HepG2 (cell line): ENCODE results near the gene DAAM1. TPM values are rescaled to one million over a fixed set of nuclear protein-coding genes. Genes with fewer than 3 reads are reported as not detected.

Source experiments
- BCL6 ChIP-seq: IDR thresholded peaks from 2 replicates; pipeline ENCODE4 v1.6.1; 2016; ENCODE audit warnings: missing genetic modification reagents, missing compliant biosample characterization
- FOXA1 ChIP-seq, 2 experiments: fragments of 450-650 bp in 1 of 2; sonication (generic) in 1 of 2; formaldehyde crosslinking in 1 of 2; IDR thresholded peaks; 2 replicates each; pipeline versions ENCODE4 v1.4.0 to v1.6.1; 2016 to 2020; ENCODE audit warnings: missing genetic modification reagents in 1 of 2
- GABPA ChIP-seq, 2 experiments: IDR thresholded peaks; 2 replicates each; pipeline ENCODE4 v1.6.1; 2011 to 2016; ENCODE audit warnings: low read depth in 2 of 2, low read length in 1 of 2, missing biosample characterization in 1 of 2, missing genetic modification characterization in 1 of 2
- HNF4A ChIP-seq: sonication (generic); formaldehyde crosslinking; IDR thresholded peaks from 2 replicates; pipeline ENCODE4 v1.4.0; 2020; ENCODE audit warnings: missing genetic modification reagents
- ISL2 ChIP-seq: sonication (generic); formaldehyde crosslinking; IDR thresholded peaks from 2 replicates; pipeline ENCODE4 v1.5.0; 2020; ENCODE audit warnings: missing genetic modification reagents
- NFKB2 ChIP-seq: sonication (generic); formaldehyde crosslinking; IDR thresholded peaks from 2 replicates; pipeline ENCODE4 v1.4.0; 2020; ENCODE audit warnings: missing genetic modification reagents, borderline replicate concordance
- SAP130 ChIP-seq: IDR thresholded peaks from 2 replicates; pipeline ENCODE4 v1.6.1; 2016; ENCODE audit warnings: low read depth
- SIN3A ChIP-seq: IDR thresholded peaks from 2 replicates; pipeline ENCODE4 v1.6.1; 2011; ENCODE audit warnings: low read depth, mild to moderate bottlenecking, control low read depth, low read length, borderline replicate concordance
- SIX1 ChIP-seq: sonication (generic); formaldehyde crosslinking; IDR thresholded peaks from 2 replicates; pipeline ENCODE4 v1.4.0; 2020; ENCODE audit warnings: missing genetic modification reagents, borderline replicate concordance
- SOX5 ChIP-seq: IDR thresholded peaks from 2 replicates; pipeline ENCODE4 v1.6.1; 2016; ENCODE audit warnings: borderline replicate concordance
- TCF7L2 ChIP-seq: IDR thresholded peaks from 2 replicates; pipeline ENCODE4 v1.6.1; 2011; ENCODE audit warnings: mild to moderate bottlenecking, low read depth, low read length, moderate library complexity
- XRCC5 ChIP-seq: fragments of 200-400 bp; formaldehyde crosslinking; optimal IDR thresholded peaks from 2 replicates; pipeline ENCODE3; 2017; ENCODE audit warnings: mild to moderate bottlenecking, low read length
- ZNF207 ChIP-seq: fragments of 450-650 bp; IDR thresholded peaks from 2 replicates; pipeline ENCODE4 v1.6.1; 2016; ENCODE audit warnings: antibody characterized with exemption, borderline replicate concordance
- ZNF292 ChIP-seq: sonication (generic); formaldehyde crosslinking; IDR thresholded peaks from 2 replicates; pipeline ENCODE4 v1.8.1; 2022; ENCODE audit warnings: mild to moderate bottlenecking, low read depth, missing genetic modification reagents, borderline replicate concordance
- ZNF609 ChIP-seq: sonication (generic); formaldehyde crosslinking; IDR thresholded peaks from 2 replicates; pipeline ENCODE4 v1.4.0; 2020; ENCODE audit warnings: mild to moderate bottlenecking, missing genetic modification reagents, borderline replicate concordance
- ZNF766 ChIP-seq: sonication (generic); formaldehyde crosslinking; IDR thresholded peaks from 2 replicates; pipeline ENCODE4 v1.5.0; 2020; ENCODE audit warnings: missing genetic modification reagents, borderline replicate concordance
- ZSCAN29 ChIP-seq: sonication (generic); formaldehyde crosslinking; conservative IDR thresholded peaks from 2 replicates; pipeline ENCODE4 v1.4.0; 2020; ENCODE audit warnings: mild to moderate bottlenecking, missing genetic modification reagents
- polyA plus RNA-seq, 8 experiments: library from polyadenylated mRNA; depleted of rRNA in 3 of 8; stranded (reverse) in 7 of 8; unstranded in 1 of 8; fragments of >200 nt; fragmentation: Illumina TruSeq in 4 of 8; extraction: Trizol in 4 of 8; gene quantifications; 2 replicates each; pipeline versions ENCODE4 v1.2.1 to v1.2.3, GENCODE V29; 2011 to 2016; ENCODE audit warnings: low read depth in 4 of 8, missing spikeins in 1 of 8, mixed read lengths in 1 of 8; ENCODE audit not compliant: insufficient read depth in 1 of 8
- total RNA-seq, 5 experiments: library from RNA; depleted of rRNA; stranded (reverse); fragments of >200 nt; fragmentation: Illumina TruSeq; extraction: Trizol; gene quantifications; 2 replicates each; pipeline ENCODE4 v1.2.3, GENCODE V29; 2016; ENCODE audit warnings: low read depth in 1 of 5
- TF ChIP-seq, protein P1 (sequence below): sonication (generic); formaldehyde crosslinking; IDR thresholded peaks from 2 replicates; pipeline ENCODE4 v1.5.1; 2020; ENCODE audit warnings: mild to moderate bottlenecking, missing genetic modification reagents, borderline replicate concordance

The DAAM1 gene
- total and polyA plus RNA-seq, 2 of the 13 experiments (the other 11 are each of a cell fraction or from before 2014, with no cell fraction given), result 10.9 to 24.5 TPM

DNA sequence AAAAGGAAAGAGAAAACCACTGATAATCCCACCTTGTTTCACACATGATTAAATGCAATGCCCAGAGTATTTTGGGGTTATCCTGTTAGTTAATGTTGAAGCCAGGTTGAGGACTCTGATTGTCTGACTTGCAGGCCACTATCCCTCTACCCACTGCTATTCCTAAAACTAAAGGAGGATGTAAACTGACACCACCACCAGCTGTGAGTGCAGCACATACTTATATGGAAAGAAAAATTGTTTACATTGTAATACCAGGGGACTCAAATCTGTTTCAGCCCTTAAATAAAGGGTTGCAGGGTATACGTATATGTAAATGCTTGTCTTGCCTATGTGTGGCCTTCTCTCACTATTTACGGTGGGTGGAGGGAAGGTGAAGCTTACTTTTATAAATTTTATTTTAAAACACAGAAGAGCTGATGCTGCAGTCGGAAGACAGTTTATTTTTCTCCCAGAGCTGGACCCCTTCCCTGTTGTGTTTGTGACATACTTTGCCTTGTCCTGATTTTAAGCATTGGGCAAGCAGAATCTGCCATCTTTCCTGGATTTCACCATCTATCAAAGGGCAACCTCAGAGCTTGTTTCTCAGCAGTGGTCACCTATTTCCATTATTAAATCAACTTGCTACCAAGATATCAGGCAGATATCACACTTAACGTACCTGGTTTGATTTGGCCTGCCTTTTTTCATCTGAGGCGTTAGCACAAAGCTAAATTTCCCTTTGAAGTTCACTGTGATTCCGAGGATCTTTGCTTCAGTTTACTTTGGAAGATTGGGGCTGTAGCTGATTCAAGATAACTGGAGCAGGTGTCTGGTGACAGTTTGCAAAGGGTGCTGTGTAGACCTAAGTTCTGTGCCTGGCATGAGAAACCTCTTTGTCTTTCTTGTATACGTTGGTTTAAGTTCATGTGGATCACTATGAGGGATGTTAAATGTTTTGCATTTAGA, 25.2 kb downstream of the DAAM1 start (continued):
- TF ChIP-seq, protein P1, sequence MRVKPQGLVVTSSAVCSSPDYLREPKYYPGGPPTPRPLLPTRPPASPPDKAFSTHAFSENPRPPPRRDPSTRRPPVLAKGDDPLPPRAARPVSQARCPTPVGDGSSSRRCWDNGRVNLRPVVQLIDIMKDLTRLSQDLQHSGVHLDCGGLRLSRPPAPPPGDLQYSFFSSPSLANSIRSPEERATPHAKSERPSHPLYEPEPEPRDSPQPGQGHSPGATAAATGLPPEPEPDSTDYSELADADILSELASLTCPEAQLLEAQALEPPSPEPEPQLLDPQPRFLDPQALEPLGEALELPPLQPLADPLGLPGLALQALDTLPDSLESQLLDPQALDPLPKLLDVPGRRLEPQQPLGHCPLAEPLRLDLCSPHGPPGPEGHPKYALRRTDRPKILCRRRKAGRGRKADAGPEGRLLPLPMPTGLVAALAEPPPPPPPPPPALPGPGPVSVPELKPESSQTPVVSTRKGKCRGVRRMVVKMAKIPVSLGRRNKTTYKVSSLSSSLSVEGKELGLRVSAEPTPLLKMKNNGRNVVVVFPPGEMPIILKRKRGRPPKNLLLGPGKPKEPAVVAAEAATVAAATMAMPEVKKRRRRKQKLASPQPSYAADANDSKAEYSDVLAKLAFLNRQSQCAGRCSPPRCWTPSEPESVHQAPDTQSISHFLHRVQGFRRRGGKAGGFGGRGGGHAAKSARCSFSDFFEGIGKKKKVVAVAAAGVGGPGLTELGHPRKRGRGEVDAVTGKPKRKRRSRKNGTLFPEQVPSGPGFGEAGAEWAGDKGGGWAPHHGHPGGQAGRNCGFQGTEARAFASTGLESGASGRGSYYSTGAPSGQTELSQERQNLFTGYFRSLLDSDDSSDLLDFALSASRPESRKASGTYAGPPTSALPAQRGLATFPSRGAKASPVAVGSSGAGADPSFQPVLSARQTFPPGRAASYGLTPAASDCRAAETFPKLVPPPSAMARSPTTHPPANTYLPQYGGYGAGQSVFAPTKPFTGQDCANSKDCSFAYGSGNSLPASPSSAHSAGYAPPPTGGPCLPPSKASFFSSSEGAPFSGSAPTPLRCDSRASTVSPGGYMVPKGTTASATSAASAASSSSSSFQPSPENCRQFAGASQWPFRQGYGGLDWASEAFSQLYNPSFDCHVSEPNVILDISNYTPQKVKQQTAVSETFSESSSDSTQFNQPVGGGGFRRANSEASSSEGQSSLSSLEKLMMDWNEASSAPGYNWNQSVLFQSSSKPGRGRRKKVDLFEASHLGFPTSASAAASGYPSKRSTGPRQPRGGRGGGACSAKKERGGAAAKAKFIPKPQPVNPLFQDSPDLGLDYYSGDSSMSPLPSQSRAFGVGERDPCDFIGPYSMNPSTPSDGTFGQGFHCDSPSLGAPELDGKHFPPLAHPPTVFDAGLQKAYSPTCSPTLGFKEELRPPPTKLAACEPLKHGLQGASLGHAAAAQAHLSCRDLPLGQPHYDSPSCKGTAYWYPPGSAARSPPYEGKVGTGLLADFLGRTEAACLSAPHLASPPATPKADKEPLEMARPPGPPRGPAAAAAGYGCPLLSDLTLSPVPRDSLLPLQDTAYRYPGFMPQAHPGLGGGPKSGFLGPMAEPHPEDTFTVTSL (CRISPR knock-in tag), result 0 out of 2 replicates have a peak, but pooled peaks have one; percentile 33
- TF ChIP-seq XRCC5, result no peak
- no peak for TF ChIP-seq GABPA (IDR thresholded peaks at IDR 0.05; ENCODE audit: low read depth, low read length)
- no peak for TF ChIP-seq GABPA (CRISPR knock-in tag; IDR thresholded peaks at IDR 0.05; ENCODE audit: low read depth)
- TF ChIP-seq ZSCAN29 (CRISPR knock-in tag), result peak; percentile 99
- TF ChIP-seq HNF4A (CRISPR knock-in tag), result peak; percentile 18; the same call in 1 of the 2 replicates
- TF ChIP-seq ZNF207, result no peak
- no peak for TF ChIP-seq FOXA1 (IDR thresholded peaks at IDR 0.05)
- TF ChIP-seq FOXA1 (CRISPR knock-in tag; IDR thresholded peaks at IDR 0.05), result peak; percentile 39; the same call in 1 of the 2 replicates
- peak; percentile 52; the same call in 1 of the 2 replicates for TF ChIP-seq ISL2 (CRISPR knock-in tag)
- TF ChIP-seq ZNF766 (CRISPR knock-in tag), result 0 out of 2 replicates have a peak, but pooled peaks have one; percentile 42
- TF ChIP-seq SOX5 (CRISPR knock-in tag), result peak; percentile 29; the same call in 1 of the 2 replicates
- TF ChIP-seq TCF7L2, result peak; percentile 55; the same call in 1 of the 2 replicates
- TF ChIP-seq SIX1, result peak; percentile 46; the same call in 1 of the 2 replicates
- TF ChIP-seq SAP130, result peak; percentile 40
- TF ChIP-seq SIN3A, result 0 out of 2 replicates have a peak, but pooled peaks have one; percentile 13
- TF ChIP-seq ZNF609 (CRISPR knock-in tag), result peak; percentile 32; the same call in 1 of the 2 replicates
- no peak for TF ChIP-seq NFKB2
- peak; percentile 30; the same call in 1 of the 2 replicates for TF ChIP-seq BCL6 (CRISPR knock-in tag)
- peak; percentile 20; the same call in 1 of the 2 replicates for TF ChIP-seq ZNF292 (CRISPR knock-in tag)
